HuH-7.5 (cell line): Measurements from ENCODE around the gene SLC12A3.

ENCODE experiments used
- DNase-seq: peaks from one replicate; pipeline ENCODE4 v3.0.0; 2011; ENCODE audit warnings: low spot score

Gene SLC12A3

GRCh38 chr16:56944954-56945839, 80.2 kb downstream of the SLC12A3 start:
- DNase-seq = no peak

GRCh38 chr16:56945847-56946527, 81.0 kb downstream of the SLC12A3 start:
- DNase-seq = no peak

GRCh38 chr16:56946767-56947603, 82.0 kb downstream of the SLC12A3 start:
- DNase-seq = no peak

- no peak for DNase-seq
These were observed 82.6 kb downstream of the SLC12A3 start for GRCh38 chr16:56947604-56947995.

- DNase-seq = no peak
These were observed 83.2 kb downstream of the SLC12A3 start for GRCh38 chr16:56948234-56948633.

GRCh38 chr16:56950051-56950450, 85.0 kb downstream of the SLC12A3 start:
- DNase-seq = no peak

- no peak for DNase-seq
These were observed 85.4 kb downstream of the SLC12A3 start for GRCh38 chr16:56950455-56950854.

- peak; percentile 39 for DNase-seq
These were observed 86.1 kb downstream of the SLC12A3 start for GRCh38 chr16:56950881-56951771.

- no peak for DNase-seq
These were observed 88.0 kb downstream of the SLC12A3 start for GRCh38 chr16:56953006-56953405.

- DNase-seq = no peak
These were observed 91.1 kb downstream of the SLC12A3 start for GRCh38 chr16:56956076-56956475.

GRCh38 chr16:56956756-56957155, 91.7 kb downstream of the SLC12A3 start:
- no peak for DNase-seq

- DNase-seq = no peak
These were observed 95.8 kb downstream of the SLC12A3 start for GRCh38 chr16:56960681-56961281.

GRCh38 chr16:56961386-56961785, 96.4 kb downstream of the SLC12A3 start:
- DNase-seq = no peak

- no peak for DNase-seq
These were observed 96.9 kb downstream of the SLC12A3 start, which contains the start of gene CETP for GRCh38 chr16:56961851-56962281. Gene CETP, plus strand, starts transcription at chr16:56961950. Its CDS starts 30 bp downstream, at chr16:56961980.

- DNase-seq = no peak
These were observed 99.5 kb downstream of the SLC12A3 start for GRCh38 chr16:56964243-56965148.
